Coronary artery (tissue), 2 donors: ENCODE measurements around the gene ERFL.
A peak's percentile ranks its signal among the peaks of the same experiment; 100 is the strongest.

Source experiments
- DNase-seq: peaks from one replicate; pipeline ENCODE4 v3.0.0-alpha.2; 2017; ENCODE audit warnings: low spot score
- H3K27ac ChIP-seq, 2 donors: fragments of 200-600 bp; sonication (generic); one replicate each; pipeline ENCODE4 v1.5.1; 2016 to 2019
- H3K4me3 ChIP-seq: fragments of 200-600 bp; sonication (generic); 2 replicates; pipeline ENCODE4 v1.5.1; 2016; ENCODE audit warnings: mild to moderate bottlenecking, moderate library complexity
- CTCF ChIP-seq: fragments of 200-600 bp; sonication (generic); IDR thresholded peaks from one replicate; pipeline ENCODE4 v1.5.1; 2019; ENCODE audit warnings: antibody characterized with exemption

The ERFL gene

GRCh38 chr19:41930926-41931592, 2.8 kb upstream of the ERFL start:
- no peak for TF ChIP-seq CTCF
- no peak overlapping the region for H3K27ac ChIP-seq
- H3K4me3 ChIP-seq: no peak overlapping the region
- DNase-seq: no peak

DNA sequence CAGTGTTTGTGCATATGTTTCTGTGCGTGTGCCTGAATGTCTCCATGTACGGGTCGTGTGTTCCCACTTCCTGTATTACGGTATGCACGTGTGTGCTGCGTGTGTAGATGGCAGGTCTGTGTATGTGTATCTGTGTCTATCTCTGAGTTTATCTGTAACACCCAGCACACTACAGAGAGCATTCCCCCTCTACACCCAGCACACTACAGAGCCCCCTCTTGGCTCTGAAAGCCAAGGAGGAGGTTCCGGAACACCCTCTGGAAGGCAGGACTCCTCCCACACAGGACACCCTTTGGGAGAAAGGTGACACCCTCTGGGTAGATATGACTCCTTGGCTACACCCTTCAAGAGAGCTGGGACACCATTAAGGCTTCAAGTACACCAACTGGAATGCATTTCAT, 2.1 kb upstream of the ERFL start:
- Histone ChIP-seq H3K27ac (no peak overlapping the region), H3K4me3 (no peak overlapping the region)
- no peak for TF ChIP-seq CTCF
- DNase-seq: no peak

DNA sequence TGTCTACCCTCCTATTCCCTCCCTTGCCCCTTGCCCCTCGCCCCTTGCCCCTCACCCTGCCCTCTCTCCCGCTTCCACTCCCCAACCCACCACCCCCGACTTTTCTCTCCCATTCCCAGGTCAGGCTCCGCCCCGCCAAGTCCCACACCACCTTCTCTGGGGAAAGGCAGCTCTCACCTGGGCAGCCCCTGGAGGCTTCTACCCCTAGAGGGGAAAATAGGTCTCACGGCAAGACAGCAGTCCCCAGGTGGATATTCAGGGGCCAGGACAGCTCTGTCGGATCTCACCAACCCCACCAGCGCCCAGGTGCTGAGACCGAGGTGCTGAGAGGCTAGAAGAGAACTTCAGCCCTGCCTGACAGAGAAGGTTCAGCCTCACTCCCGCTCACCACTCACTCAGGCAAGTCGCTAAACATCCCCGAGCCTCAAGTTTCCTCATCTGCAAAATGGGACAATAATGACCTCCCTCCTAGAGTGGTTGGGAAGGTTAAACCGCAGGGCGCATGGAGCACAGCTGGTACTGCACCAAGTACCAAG, 1.4 kb upstream of the ERFL start:
- DNase-seq: no peak
- Histone ChIP-seq H3K4me3 (no peak overlapping the region), H3K27ac (no peak overlapping the region)
- no peak for TF ChIP-seq CTCF

- TF ChIP-seq CTCF: no peak
- Histone ChIP-seq H3K27ac (no peak overlapping the region), H3K4me3 (peak overlapping the region; percentile 66)
- DNase-seq: no peak
These were observed 696 bp upstream of the ERFL start for GRCh38 chr19:41928754-41929535.

GRCh38 chr19:41927497-41928192, 604 bp downstream of the ERFL start:
- Histone ChIP-seq H3K27ac (no peak overlapping the region), H3K4me3 (peak overlapping the region; percentile 66)
- DNase-seq: no peak
- no peak for TF ChIP-seq CTCF

DNA sequence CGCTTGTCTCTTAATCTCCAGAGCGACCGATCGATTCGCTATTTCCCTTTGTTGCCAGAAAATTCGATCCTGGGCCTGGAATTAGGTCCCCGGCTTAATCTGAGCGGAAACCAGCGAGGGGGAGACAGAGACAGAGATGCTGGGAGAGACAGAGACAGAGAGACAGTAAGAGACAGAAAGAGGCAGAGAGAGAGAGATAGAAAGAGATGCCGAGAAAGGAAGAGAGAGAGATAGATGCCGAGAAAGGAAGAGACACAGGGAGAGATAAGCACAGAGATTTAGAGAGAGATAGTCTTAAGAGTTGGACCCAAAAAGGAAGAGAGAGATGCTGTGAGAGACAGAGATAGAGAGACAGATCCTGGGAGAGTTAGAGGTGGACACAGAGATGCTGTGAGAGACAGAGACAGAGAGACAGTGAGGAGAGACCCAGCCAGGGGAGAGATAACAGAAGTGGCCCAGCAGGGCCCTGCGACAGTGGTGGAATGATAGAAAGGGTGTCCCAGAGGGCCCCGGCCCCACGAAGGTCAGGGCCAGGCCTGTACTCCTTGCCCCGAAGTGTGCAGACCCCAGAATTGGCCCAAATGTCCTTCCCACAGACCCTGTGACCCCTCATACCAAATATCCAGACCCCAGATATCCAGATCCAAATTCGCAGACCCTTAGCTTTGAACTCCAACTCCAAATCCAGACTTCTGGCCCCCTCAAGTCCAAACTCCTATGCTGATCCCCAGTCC, 1.3 kb downstream of the ERFL start:
- no peak for TF ChIP-seq CTCF
- Histone ChIP-seq H3K4me3 (no peak overlapping the region), H3K27ac (no peak overlapping the region)
- DNase-seq: no peak
